MG63 (cell line): ENCODE data around the gene POLR1E. TPM values are rescaled to one million over a fixed set of nuclear protein-coding genes. Genes with fewer than 3 reads are reported as not detected.
A peak's percentile ranks its signal among the peaks of the same experiment; 100 is the strongest.
"Not testable (repeated sequence)": the region's sequence is repeated elsewhere in the genome, so short reads cannot be mapped to it uniquely, and the experiment has no call there.

Source experiments
- DNase-seq: peaks from one replicate; pipeline ENCODE4 v3.0.0-alpha.2; 2020
- H3K27me3 ChIP-seq: fragments of 250-450 bp; sonication (Bioruptor Pico); 2 replicates; pipeline ENCODE4 v1.5.1; 2020; ENCODE audit warnings: mild to moderate bottlenecking, moderate library complexity
- H3K36me3 ChIP-seq: fragments of 250-450 bp; sonication (Bioruptor Pico); 2 replicates; pipeline ENCODE4 v1.5.1; 2020; ENCODE audit warnings: mild to moderate bottlenecking, moderate library complexity
- H3K4me3 ChIP-seq: fragments of 250-450 bp; sonication (Bioruptor Pico); 2 replicates; pipeline ENCODE4 v1.5.1; 2020; ENCODE audit warnings: mild to moderate bottlenecking, moderate library complexity
- H3K9me3 ChIP-seq: fragments of 250-450 bp; sonication (Bioruptor Pico); 2 replicates; pipeline ENCODE4 v1.5.1; 2020; ENCODE audit warnings: mild to moderate bottlenecking, moderate library complexity
- total RNA-seq: library from RNA; depleted of rRNA; stranded (reverse); fragments of >200 nt; shearing (Covaris generic); gene quantifications from 2 replicates; pipeline ENCODE4 v1.2.3, GENCODE V29; 2014; ENCODE audit warnings: low replicate concordance

POLR1E gene
- total RNA-seq, 1 experiment from 2014 or later = 82.3 TPM

DNA sequence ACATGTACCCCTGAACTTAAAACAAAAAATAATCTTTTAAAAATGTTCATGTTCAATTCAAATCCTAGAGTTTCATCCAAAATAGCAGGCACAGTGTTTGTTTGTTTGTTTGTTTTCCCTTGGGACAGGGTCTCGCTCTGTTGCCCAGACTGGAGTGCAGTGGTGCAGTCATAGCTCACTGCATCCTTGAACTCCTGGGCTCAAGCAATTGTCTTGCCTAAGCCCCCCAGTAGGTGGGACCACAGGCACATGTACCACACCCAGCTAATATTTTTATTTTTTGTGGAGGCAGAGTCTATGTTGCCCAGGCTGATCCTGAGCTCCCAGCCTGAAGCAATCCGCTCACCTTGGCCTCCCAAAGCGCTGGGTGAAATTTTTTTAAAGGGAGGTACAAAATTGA lies 5.0 kb upstream of the POLR1E start:
- Histone ChIP-seq H3K9me3 (no peaks in the 10 kb centered on the region), H3K36me3 (no peaks in the 10 kb centered on the region), H3K4me3 (no peak overlapping the region), H3K27me3 (no peaks in the 10 kb centered on the region)
- DNase-seq = no peak

- H3K36me3 ChIP-seq = peaks cover 40% of the 10 kb centered on the region
- DNase-seq = peak; percentile 8
- H3K27me3 ChIP-seq = no peaks in the 10 kb centered on the region
- H3K9me3 ChIP-seq = no peaks in the 10 kb centered on the region
- H3K4me3 ChIP-seq = peak overlapping the region; percentile 82
Observed at GRCh38 chr9:37486256-37486615, 488 bp downstream of the POLR1E start.

- H3K27me3 ChIP-seq = no peaks in the 10 kb centered on the region
- no peaks in the 10 kb centered on the region for H3K9me3 ChIP-seq
- peak; percentile 89 for DNase-seq
- H3K4me3 ChIP-seq = peak overlapping the region; percentile 82
- H3K36me3 ChIP-seq = peaks cover 41% of the 10 kb centered on the region
Observed at GRCh38 chr9:37486616-37487548, 1.1 kb downstream of the POLR1E start.

GRCh38 chr9:37491939-37492338 lies 6.2 kb downstream of the POLR1E start:
- peaks cover 75% of the 10 kb centered on the region for H3K36me3 ChIP-seq
- no peaks in the 10 kb centered on the region for H3K9me3 ChIP-seq
- H3K27me3 ChIP-seq = no peaks in the 10 kb centered on the region
- no peak for DNase-seq
- no peak overlapping the region for H3K4me3 ChIP-seq

DNA sequence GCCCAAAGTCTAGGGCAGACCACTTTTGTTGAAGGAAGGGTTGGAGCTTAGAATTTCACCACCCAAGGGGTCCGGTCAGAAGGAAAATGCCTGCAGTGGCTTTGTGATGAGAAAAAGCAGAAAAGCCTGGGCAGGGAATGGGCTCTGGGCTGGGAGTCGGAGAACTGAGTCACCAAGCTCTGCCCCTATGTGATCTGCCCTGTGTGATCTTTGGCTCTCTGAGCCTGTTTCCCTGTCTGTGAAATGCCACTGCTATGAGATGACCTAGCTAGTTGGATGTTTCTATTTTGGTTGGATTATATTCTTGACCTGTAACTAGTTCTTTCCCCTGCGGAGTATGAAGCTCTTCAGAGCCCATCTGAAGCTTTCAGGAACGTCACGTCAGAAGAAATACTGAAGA lies 9.8 kb downstream of the POLR1E start:
- DNase-seq = no peak
- Histone ChIP-seq H3K9me3 (no peaks in the 10 kb centered on the region), H3K36me3 (peaks cover 76% of the 10 kb centered on the region), H3K27me3 (no peaks in the 10 kb centered on the region), H3K4me3 (no peak overlapping the region)

DNA sequence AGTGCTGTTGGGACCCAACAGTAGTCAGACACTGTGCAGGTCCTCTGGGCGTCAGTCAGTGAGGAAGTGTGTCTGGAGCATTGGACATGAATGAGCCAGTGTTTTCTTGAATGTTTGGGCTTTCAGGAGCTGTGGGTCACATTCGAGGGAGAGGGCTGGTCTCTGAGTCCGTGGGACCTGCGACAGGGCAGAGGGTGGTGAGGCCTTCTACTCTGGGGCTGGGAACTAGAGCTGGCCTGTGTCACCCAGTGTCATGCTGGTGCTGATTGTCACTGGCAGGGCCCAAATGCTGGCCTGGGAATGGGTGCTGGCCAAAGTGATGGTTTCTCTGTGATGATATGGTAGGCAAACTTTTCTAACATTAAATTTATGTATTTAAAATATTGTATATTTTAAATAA lies 10.3 kb downstream of the POLR1E start:
- no peaks in the 10 kb centered on the region for H3K9me3 ChIP-seq
- H3K27me3 ChIP-seq = no peaks in the 10 kb centered on the region
- peaks cover 76% of the 10 kb centered on the region for H3K36me3 ChIP-seq
- DNase-seq = no peak
- H3K4me3 ChIP-seq = no peak overlapping the region

DNA sequence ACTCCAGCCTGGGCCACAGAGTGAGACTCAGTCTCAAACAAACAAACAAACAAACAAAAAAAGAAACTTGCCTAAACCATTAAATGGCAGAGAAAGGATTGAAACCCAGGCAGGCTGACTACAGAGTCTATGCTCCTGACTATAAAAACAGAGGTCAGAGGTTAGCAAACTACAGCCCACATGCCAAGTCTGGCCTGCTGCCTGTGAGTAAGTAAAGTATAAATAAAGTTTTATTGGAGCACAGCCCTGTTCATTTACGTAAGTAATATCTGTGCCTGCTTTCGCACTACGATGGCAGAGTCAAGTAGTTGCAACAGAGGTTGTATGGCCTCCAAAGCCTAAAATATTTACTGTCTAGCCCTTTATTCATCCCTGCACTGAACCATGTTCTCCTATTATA lies 11.6 kb downstream of the POLR1E start:
- H3K4me3 ChIP-seq = no peak overlapping the region
- DNase-seq = no peak
- peaks cover 81% of the 10 kb centered on the region for H3K36me3 ChIP-seq
- H3K9me3 ChIP-seq = no peaks in the 10 kb centered on the region
- H3K27me3 ChIP-seq = no peaks in the 10 kb centered on the region

DNA sequence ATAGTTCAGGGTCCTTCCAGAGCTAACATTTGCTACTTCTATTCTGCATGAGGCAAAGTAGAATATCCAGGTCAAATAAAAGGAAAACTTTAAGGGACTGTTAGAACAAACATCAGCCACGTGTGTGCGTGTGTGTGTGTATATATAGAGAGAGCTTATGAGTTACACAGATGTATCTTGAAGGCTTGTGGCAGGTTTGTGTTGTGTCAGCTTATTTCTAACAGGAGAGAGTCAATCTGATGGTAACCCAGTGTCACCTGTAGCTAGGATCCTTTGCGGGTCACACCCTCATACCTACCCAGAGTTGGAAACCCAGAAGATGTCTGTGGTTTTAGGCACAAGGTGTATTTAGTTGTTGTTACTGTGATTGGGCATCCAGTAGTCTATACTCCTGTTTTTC lies 12.7 kb downstream of the POLR1E start:
- no peak for DNase-seq
- Histone ChIP-seq H3K27me3 (no peaks in the 10 kb centered on the region), H3K9me3 (no peaks in the 10 kb centered on the region), H3K4me3 (no peak overlapping the region), H3K36me3 (peaks cover 79% of the 10 kb centered on the region)

DNA sequence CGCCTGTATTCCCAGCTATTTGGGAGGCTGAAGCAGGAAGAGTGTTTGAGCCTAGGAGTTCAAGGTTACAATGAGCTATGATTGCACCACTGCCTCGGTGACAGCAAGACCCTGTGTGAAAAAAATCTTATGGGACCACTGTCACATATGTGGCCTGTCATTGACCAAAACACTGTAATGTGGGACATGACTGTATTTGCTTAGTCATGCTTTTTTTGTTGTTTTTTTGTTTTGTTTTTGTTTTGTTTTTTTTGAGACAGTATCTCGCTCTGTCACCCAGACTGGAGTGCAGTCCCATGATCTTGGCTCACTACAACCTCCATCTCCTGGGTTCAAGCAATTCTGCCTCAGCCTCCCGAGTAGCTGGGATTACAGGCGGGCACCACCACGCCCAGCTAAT lies 13.5 kb downstream of the POLR1E start:
- no peaks in the 10 kb centered on the region for H3K9me3 ChIP-seq
- H3K4me3 ChIP-seq = no peak overlapping the region
- no peaks in the 10 kb centered on the region for H3K27me3 ChIP-seq
- H3K36me3 ChIP-seq = peaks cover 83% of the 10 kb centered on the region
- no peak for DNase-seq

DNA sequence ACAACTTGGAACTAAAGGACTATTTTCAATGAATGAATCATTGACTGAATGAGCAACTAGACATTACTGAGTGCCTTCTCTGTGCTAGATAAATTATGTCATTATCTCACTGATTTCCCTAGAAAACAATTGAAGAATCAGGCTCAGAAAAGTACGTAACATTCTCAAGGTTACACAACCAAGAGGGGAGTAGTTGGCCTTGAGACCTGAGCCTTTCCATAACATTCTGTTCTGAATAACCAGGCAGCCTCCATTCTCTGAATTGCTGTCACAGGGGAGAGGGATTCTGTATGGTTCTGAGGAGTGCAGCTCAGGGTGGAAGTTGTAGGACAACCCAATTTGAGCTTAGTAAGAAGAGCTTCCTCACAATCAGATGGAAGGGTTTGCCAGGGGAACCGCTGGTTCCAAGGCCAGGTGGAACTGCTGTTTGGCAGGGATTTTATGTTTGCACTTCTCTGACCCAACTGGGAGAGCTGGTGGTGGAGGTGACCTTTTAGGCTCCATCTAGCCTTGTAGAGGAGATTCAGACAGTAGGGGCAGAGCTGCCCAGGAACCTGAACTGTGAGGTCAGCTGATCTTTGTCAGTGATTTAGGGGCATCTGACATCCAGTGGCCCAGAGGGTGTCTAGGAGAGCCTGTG lies 16.3 kb downstream of the POLR1E start:
- DNase-seq = no peak
- peaks cover 81% of the 10 kb centered on the region for H3K36me3 ChIP-seq
- H3K9me3 ChIP-seq = no peaks in the 10 kb centered on the region
- H3K27me3 ChIP-seq = no peaks in the 10 kb centered on the region
- H3K4me3 ChIP-seq = no peak overlapping the region

GRCh38 chr9:37503736-37504135 lies 18.0 kb downstream of the POLR1E start:
- Histone ChIP-seq H3K4me3 (no peak overlapping the region), H3K36me3 (peaks cover 80% of the 10 kb centered on the region), H3K9me3 (no peaks in the 10 kb centered on the region), H3K27me3 (no peaks in the 10 kb centered on the region)
- no peak for DNase-seq

- Histone ChIP-seq H3K4me3 (no peak overlapping the region), H3K9me3 (no peaks in the 10 kb centered on the region), H3K36me3 (peaks cover 74% of the 10 kb centered on the region), H3K27me3 (no peaks in the 10 kb centered on the region)
- no peak for DNase-seq
Observed at GRCh38 chr9:37504605-37505004, 18.9 kb downstream of the POLR1E start.

- no peaks in the 10 kb centered on the region for H3K27me3 ChIP-seq
- H3K4me3 ChIP-seq = no peak overlapping the region
- no peak for DNase-seq
- H3K9me3 ChIP-seq = no peaks in the 10 kb centered on the region
- peaks cover 47% of the 10 kb centered on the region for H3K36me3 ChIP-seq
Observed at GRCh38 chr9:37507566-37508134, 21.9 kb downstream of the POLR1E start.

DNA sequence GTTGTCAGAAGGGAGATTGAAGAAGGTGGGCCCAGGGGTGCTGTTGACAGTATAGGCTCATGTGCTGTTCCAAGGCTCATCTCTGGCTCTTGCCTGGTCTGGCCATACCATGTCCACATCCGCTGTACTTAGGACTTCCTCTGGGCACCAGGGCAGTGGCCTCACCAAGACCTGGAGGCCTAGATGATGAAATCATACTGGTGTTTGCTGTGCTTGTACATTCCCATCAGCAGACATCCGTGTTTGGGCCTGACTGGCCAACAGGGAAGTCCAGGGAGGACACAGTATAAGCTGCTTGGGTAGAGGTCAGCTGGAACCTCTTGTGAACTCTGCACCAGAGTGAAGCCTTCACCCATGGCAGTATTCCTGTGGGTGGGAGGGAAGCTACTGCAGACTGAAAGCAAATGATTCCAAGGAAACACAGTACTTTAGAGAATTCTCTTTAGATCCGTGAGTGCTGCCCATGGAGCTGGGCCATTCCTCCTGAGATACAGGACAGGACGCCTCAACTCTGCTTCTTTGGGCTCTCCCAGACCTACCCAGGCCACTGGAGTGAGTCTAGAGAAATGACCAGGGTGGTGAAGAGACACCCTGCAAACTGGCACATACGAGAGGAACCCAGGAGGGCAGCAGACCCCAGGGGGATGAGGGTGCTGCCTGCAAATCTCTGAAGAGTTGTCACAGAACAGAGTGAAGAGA lies 22.5 kb downstream of the POLR1E start:
- no peaks in the 10 kb centered on the region for H3K27me3 ChIP-seq
- H3K4me3 ChIP-seq = no peak overlapping the region
- no peak for DNase-seq
- H3K36me3 ChIP-seq = peaks cover 43% of the 10 kb centered on the region
- no peaks in the 10 kb centered on the region for H3K9me3 ChIP-seq

DNA sequence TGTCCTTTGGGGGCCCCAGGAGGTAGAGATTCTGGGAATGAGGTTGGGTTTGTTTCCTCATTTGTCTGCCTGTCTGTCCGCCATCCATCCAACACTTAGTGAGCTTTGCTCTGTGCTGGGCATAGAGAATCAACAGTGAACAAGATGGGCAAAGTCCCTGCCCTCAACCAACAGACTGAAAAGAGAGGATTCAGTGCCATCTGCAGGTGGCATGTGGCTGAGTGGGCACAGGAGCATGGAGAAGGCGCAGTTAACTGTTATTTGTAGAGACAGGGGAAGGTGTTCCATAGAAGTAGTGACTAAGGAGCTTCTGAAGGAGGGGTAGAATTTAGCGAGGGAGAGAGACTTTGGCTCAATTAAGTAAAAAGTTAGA lies 23.1 kb downstream of the POLR1E start:
- H3K9me3 ChIP-seq = no peaks in the 10 kb centered on the region
- H3K27me3 ChIP-seq = no peaks in the 10 kb centered on the region
- DNase-seq = no peak
- H3K36me3 ChIP-seq = peaks cover 38% of the 10 kb centered on the region
- no peak overlapping the region for H3K4me3 ChIP-seq

GRCh38 chr9:37509536-37509935 lies 23.8 kb downstream of the POLR1E start:
- H3K9me3 ChIP-seq = no peaks in the 10 kb centered on the region
- no peaks in the 10 kb centered on the region for H3K27me3 ChIP-seq
- H3K36me3 ChIP-seq = peaks cover 32% of the 10 kb centered on the region
- no peak for DNase-seq
- no peak overlapping the region for H3K4me3 ChIP-seq

GRCh38 chr9:37510053-37510452 lies 24.3 kb downstream of the POLR1E start:
- peaks cover 27% of the 10 kb centered on the region for H3K36me3 ChIP-seq
- not testable (repeated sequence) for DNase-seq, H3K27me3 ChIP-seq, H3K4me3 ChIP-seq, H3K9me3 ChIP-seq
